ENCODE data around the gene PDXK.

PDXK gene

GRCh38 chr21:43766734-43767497 lies 48.0 kb downstream of the PDXK start:
- DNase-seq: no peak

GRCh38 chr21:43767498-43767983 lies 48.6 kb downstream of the PDXK start:
- no peak for DNase-seq

- no peak for DNase-seq
These were observed 49.3 kb downstream of the PDXK start for GRCh38 chr21:43767984-43768867.

- DNase-seq: no peak
These were observed 49.9 kb downstream of the PDXK start for GRCh38 chr21:43768868-43769167.

GRCh38 chr21:43769325-43769958 lies 50.5 kb downstream of the PDXK start:
- no peak for DNase-seq

- no peak for DNase-seq
These were observed 51.2 kb downstream of the PDXK start for GRCh38 chr21:43770066-43770655.

- DNase-seq: no peak
These were observed 52.3 kb downstream of the PDXK start for GRCh38 chr21:43771199-43771675.

- DNase-seq: no peak
These were observed 52.9 kb downstream of the PDXK start for GRCh38 chr21:43771698-43772424.

- no peak for DNase-seq
These were observed 53.5 kb downstream of the PDXK start for GRCh38 chr21:43772425-43772821.

- DNase-seq: no peak
These were observed 55.2 kb downstream of the PDXK start for GRCh38 chr21:43774163-43774562.

GRCh38 chr21:43775190-43775589 lies 56.3 kb downstream of the PDXK start:
- no peak for DNase-seq

- no peak for DNase-seq
These were observed 57.0 kb downstream of the PDXK start, which contains the start of gene CSTB for GRCh38 chr21:43775795-43776430. Gene CSTB, minus strand, starts transcription at chr21:43776308. Its CDS starts 39 bp downstream, at chr21:43776269.

- DNase-seq: no peak
These were observed 59.0 kb downstream of the PDXK start for GRCh38 chr21:43777953-43778352.

- no peak for DNase-seq
These were observed 59.8 kb downstream of the PDXK start for GRCh38 chr21:43778469-43779335.

- no peak for DNase-seq
These were observed 60.7 kb downstream of the PDXK start for GRCh38 chr21:43779660-43780059.

- no peak for DNase-seq
These were observed 62.9 kb downstream of the PDXK start for GRCh38 chr21:43781846-43782245.

- DNase-seq: no peak
These were observed 63.6 kb downstream of the PDXK start for GRCh38 chr21:43782431-43783097.

- DNase-seq: no peak
These were observed 64.3 kb downstream of the PDXK start for GRCh38 chr21:43783098-43783700.

GRCh38 chr21:43785134-43785533 lies 66.2 kb downstream of the PDXK start:
- no peak for DNase-seq

Data from NCI-H187 treated with DMSO at 0.1 percent for 48 hours (cell line).